ENCODE results near the gene RNF213. TPM values are rescaled to one million over a fixed set of nuclear protein-coding genes. Genes with fewer than 3 reads are reported as not detected.

The RNF213 gene
- polyA plus RNA-seq, 1 of the 3 experiments (the other 2 are of a cell fraction), result 57.5 TPM

DNA sequence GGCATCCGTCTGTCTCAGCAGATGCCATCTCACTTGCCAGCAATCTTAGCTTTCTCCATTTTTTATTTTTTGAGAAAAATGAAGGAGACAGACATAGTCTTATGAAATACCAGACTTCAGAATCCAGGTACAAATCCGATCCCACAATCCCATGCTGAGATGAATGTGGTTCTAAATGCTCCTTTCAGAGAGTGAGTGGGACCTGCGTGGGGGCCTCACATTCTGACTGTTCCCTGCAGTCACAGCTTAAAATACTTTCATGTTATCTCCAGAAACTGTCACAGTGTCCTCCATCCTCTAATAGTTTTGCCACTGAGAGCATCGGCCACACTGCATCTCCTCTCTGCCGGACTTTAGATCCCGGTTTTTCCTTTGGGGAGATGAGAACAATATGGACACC, 119.4 kb downstream of the RNF213 start:
- ChIA-PET POLR2A (no interaction called here), CTCF (interaction anchor here (1.2 to 2.1 kb wide), 2 partner anchors 27 to 34 kb away, joined by 5 to 7 read pairs; partner anchors contain the start of gene ENDOV)
- WGBS (ENCODE audit: low lambda C conversion rate), result 95% methylated on average over 6 of the region's 6 CpGs

DNA sequence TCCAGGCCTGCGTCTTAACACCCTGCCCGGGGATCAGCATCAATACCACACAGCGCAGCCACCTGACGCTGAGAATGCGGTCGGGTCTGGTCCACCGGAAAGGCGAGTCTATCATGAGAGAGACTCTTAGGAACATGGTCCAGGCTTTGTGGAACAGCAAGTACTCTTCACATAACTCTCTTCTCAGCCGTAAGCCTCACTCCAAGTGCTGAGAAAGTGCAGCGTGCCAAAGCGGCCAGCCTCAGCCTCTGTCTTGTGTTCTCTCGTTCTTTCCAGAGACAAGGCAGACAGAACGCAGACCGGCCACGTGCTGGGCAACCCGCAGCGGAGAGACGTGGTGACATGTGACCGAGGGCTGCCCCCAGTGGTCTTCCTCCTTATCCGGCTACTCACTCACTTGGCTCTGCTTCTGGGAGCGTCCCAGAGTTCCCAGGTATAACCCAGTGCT, 119.9 kb downstream of the RNF213 start:
- POLR2A ChIA-PET, result no interaction called here
- WGBS (ENCODE audit: low lambda C conversion rate), result 91% methylated on average over 20 of the region's 21 CpGs
- Histone ChIP-seq H3K9me3 (no peaks in the 10 kb centered on the region), H3K4me2 (no peak overlapping the region), H3K4me1 (ENCODE audit: control insufficient read depth in 1 of 2, insufficient read depth in 2 of 2, low read depth in 1 of 2, low read length in 1 of 2) (peaks cover 0 to 8% of the 10 kb centered on the region in 2 experiments; a peak in 2 of 4 replicates), H4K20me1 (ENCODE audit: insufficient read depth) (no peaks in the 10 kb centered on the region), H3K79me2 (ENCODE audit: insufficient read depth) (no peaks in the 10 kb centered on the region), H3F3A (replicated peaks; ENCODE audit: insufficient read depth) (peaks cover 7% of the 10 kb centered on the region), H3K9ac (no peak overlapping the region), H3K27me3 (ENCODE audit: insufficient read depth) (no peaks in the 10 kb centered on the region), H3K27ac (ENCODE audit: low read depth in 2 of 2, low read length in 1 of 2) (no peak overlapping the region), H3K9me2 (no peaks in the 10 kb centered on the region), H3K36me3 (replicated peaks in 1 of 2; ENCODE audit: control insufficient read depth in 1 of 2, insufficient read depth in 2 of 2, low read length in 1 of 2) (peaks cover 82 to 93% of the 10 kb centered on the region in 2 experiments), H2AFZ (ENCODE audit: low read depth) (no peak overlapping the region), H3K4me3 (ENCODE audit: low read depth in 2 of 2, low read length in 1 of 2) (no peak overlapping the region)
- TF ChIP-seq POLR2AphosphoS5 (IDR thresholded peaks at IDR 0.05; ENCODE audit: low read depth, low read length) (no peak), CHD2 (IDR thresholded peaks at IDR 0.05; ENCODE audit: low read length, partially characterized antibody) (no peak), EZH2phosphoT487 (IDR thresholded peaks at IDR 0.05; ENCODE audit: borderline replicate concordance, low read depth) (no peak), FOSL2 (IDR thresholded peaks at IDR 0.05; ENCODE audit: borderline replicate concordance, low read depth) (no peak), REST (IDR thresholded peaks at IDR 0.05; ENCODE audit: low read depth, low read length) (no peak), YY1 (IDR thresholded peaks at IDR 0.05; ENCODE audit: low read depth) (no peak)
- DNase-seq, result no peak
- CTCF ChIA-PET, result no interaction called here

More for the DNA sequence above, 119.4 kb downstream of the RNF213 start:
- H3K4me2 ChIP-seq, result no peak overlapping the region
- no peaks in the 10 kb centered on the region for H3K27me3 ChIP-seq (ENCODE audit: insufficient read depth)
- DNase-seq, result no peak
- TF ChIP-seq, protein P1, sequence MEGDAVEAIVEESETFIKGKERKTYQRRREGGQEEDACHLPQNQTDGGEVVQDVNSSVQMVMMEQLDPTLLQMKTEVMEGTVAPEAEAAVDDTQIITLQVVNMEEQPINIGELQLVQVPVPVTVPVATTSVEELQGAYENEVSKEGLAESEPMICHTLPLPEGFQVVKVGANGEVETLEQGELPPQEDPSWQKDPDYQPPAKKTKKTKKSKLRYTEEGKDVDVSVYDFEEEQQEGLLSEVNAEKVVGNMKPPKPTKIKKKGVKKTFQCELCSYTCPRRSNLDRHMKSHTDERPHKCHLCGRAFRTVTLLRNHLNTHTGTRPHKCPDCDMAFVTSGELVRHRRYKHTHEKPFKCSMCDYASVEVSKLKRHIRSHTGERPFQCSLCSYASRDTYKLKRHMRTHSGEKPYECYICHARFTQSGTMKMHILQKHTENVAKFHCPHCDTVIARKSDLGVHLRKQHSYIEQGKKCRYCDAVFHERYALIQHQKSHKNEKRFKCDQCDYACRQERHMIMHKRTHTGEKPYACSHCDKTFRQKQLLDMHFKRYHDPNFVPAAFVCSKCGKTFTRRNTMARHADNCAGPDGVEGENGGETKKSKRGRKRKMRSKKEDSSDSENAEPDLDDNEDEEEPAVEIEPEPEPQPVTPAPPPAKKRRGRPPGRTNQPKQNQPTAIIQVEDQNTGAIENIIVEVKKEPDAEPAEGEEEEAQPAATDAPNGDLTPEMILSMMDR (IDR thresholded peaks at IDR 0.05), result no peak
- TF ChIP-seq RCOR1 (IDR thresholded peaks at IDR 0.05; ENCODE audit: low read length), result no peak
- no peak for TF ChIP-seq SIN3A (IDR thresholded peaks at IDR 0.05; ENCODE audit: borderline replicate concordance, low read depth, low read length)
- peaks cover 7% of the 10 kb centered on the region for H3F3A ChIP-seq (replicated peaks; ENCODE audit: insufficient read depth)
- H3K9ac ChIP-seq, result no peak overlapping the region
- H3K4me3 ChIP-seq (ENCODE audit: low read depth in 2 of 2, low read length in 1 of 2), result no peak overlapping the region
- no peak overlapping the region for H3K27ac ChIP-seq (ENCODE audit: low read depth in 2 of 2, low read length in 1 of 2)
- H3K36me3 ChIP-seq (replicated peaks in 1 of 2; ENCODE audit: control insufficient read depth in 1 of 2, insufficient read depth in 2 of 2, low read length in 1 of 2), result peaks cover 88 to 92% of the 10 kb centered on the region in 2 experiments
- no peak overlapping the region for H2AFZ ChIP-seq (ENCODE audit: low read depth)
- H3K4me1 ChIP-seq (ENCODE audit: control insufficient read depth in 1 of 2, insufficient read depth in 2 of 2, low read depth in 1 of 2, low read length in 1 of 2), result peaks cover 0 to 8% of the 10 kb centered on the region in 2 experiments; a peak in 2 of 4 replicates
- H3K9me3 ChIP-seq, result no peaks in the 10 kb centered on the region
- H4K20me1 ChIP-seq (ENCODE audit: insufficient read depth), result no peaks in the 10 kb centered on the region
- no peaks in the 10 kb centered on the region for H3K9me2 ChIP-seq
- no peaks in the 10 kb centered on the region for H3K79me2 ChIP-seq (ENCODE audit: insufficient read depth)

All from SK-N-SH (cell line).